ENCODE results near the gene CTNNBL1. TPM values are rescaled to one million over a fixed set of nuclear protein-coding genes. Genes with fewer than 3 reads are reported as not detected.

Gene CTNNBL1
- total RNA-seq, 4 donors from 2014 or later: 24.2 to 34.9 (median 31.6) TPM

DNA sequence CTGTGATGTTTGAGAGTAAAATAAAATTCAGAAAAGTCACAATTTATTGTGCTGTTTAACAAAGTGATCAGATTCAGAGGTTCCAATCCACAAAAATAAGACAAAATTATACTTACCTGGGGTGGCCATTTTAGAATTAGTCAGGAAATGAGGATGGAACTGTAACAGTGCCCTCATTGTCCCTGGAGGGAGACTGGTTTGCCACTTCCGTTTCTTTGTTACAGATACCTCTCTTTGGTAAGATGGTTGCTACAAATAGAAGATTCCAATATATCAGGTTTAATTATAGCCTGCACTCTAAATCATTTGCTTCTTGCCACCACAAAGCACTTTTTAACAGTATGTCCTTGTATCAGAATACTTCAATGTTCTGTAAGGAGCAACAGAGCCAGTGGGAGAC lies 95.6 kb downstream of the CTNNBL1 start:
- no peak for DNase-seq (ENCODE audit: low spot score)
- TF ChIP-seq, protein P1, sequence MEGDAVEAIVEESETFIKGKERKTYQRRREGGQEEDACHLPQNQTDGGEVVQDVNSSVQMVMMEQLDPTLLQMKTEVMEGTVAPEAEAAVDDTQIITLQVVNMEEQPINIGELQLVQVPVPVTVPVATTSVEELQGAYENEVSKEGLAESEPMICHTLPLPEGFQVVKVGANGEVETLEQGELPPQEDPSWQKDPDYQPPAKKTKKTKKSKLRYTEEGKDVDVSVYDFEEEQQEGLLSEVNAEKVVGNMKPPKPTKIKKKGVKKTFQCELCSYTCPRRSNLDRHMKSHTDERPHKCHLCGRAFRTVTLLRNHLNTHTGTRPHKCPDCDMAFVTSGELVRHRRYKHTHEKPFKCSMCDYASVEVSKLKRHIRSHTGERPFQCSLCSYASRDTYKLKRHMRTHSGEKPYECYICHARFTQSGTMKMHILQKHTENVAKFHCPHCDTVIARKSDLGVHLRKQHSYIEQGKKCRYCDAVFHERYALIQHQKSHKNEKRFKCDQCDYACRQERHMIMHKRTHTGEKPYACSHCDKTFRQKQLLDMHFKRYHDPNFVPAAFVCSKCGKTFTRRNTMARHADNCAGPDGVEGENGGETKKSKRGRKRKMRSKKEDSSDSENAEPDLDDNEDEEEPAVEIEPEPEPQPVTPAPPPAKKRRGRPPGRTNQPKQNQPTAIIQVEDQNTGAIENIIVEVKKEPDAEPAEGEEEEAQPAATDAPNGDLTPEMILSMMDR (IDR thresholded peaks at IDR 0.05): no peak
- no peak for ATAC-seq (ENCODE audit: low FRiP score)

DNA sequence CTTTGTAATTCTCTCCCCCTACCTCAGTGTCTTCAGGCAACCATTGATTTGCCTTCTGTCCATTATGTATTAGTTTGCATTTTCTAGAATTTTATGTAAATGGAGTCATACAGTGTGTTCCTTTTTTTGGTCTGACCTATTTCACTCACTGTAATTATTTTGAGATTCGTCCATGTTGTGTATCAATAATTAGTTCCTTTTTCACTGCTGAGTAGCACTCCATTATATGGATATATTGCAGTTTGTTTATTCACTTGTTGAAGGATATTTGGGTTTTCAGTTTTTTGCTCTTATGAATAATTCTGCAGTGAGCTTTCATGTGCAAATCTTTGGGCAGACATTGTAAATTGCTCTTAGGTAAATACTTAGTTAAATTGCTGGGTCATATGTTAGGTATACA lies 97.1 kb downstream of the CTNNBL1 start:
- TF ChIP-seq, protein P1 (IDR thresholded peaks at IDR 0.05): no peak
- no peak for DNase-seq (ENCODE audit: low spot score)
- no peak for ATAC-seq (ENCODE audit: low FRiP score)

DNA sequence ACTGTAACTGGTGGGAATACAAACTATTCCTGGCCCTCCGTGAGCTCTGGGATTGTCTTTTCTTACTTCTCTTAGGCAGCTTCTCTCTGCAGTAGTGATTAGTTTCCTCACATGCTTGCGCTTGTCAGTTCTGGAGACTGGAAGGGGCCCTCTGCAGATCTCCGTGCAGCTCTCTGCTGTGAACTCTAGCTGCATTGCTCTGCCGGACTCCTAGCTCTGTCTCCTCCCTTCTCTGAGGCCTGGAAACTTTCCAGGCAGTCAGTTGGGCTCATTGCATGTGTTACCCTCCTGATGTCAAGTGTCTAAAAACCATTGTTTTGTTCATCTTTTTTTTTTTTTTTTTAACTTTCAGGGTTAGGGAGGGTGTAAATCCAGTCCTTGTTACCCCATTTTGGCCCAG lies 102.3 kb downstream of the CTNNBL1 start:
- DNase-seq (ENCODE audit: low spot score) (no peak), ATAC-seq (ENCODE audit: low FRiP score) (no peak)
- TF ChIP-seq, protein P1 (IDR thresholded peaks at IDR 0.05): no peak

DNA sequence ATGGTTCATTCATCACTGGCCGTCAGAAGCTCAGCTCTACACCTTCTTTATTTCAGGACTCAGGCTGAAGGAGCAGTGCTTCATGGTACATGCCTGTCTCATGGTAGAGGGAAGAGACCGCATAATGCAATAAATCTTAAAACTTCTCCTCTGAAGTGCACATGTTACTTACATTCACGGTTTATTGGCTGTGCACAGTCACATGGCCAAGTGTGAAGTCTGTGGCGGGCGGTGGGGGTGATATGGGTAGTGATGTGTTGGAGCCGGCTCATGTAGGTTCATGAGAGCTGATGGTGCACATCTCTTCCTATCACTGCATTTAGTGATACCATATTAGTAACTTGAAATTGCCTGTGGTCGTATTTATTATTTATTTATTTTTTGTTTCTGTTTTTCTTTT lies 102.9 kb downstream of the CTNNBL1 start:
- DNase-seq (ENCODE audit: low spot score) (no peak), ATAC-seq (ENCODE audit: low FRiP score) (no peak)
- TF ChIP-seq, protein P1 (IDR thresholded peaks at IDR 0.05): no peak

DNA sequence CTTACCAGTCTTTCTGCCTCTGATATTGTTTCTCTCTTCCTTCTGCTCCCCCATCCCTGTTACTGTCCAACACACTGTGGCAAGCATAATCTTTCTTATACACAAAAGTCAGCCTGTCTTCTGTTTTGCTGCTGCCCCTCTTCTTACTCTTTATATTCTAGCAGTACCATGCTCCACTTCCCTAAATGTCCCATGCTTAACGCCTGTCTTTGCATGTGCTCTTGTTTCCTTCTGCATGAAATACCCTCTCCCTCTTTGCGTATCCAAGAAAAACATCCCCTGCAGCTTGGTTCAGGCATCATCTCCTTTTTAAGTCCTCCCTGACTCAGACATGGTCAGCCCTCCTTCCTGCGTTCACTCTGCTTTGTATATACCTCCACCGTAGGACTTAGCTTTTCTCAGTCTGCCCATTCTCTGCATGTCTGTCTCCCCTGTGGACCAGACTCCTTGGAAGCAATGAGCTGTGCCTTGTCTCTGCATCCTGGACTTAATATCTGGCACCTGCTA lies 103.9 kb downstream of the CTNNBL1 start:
- TF ChIP-seq, protein P1 (IDR thresholded peaks at IDR 0.05): no peak
- DNase-seq (ENCODE audit: low spot score): no peak
- ATAC-seq (ENCODE audit: low FRiP score): no peak

DNA sequence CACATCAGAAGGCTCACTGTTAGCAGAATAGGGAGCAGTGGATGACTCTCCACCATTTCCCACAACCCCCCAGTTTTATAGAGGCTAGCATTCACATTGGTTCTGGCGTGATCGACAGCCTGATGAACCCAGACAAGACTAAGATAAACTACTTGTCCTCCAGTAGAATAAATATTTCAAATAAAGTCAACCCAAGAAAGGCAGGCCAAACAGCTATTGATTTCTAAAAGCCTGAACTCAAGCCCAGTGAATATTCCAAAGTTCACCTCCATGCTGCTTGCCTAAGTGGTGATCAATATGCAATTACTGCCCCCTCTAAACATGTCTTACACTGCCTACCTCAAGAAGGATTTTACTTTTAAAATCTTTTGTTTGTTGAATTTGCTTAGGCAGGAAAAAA lies 104.5 kb downstream of the CTNNBL1 start:
- no peak for DNase-seq (ENCODE audit: low spot score)
- TF ChIP-seq, protein P1 (IDR thresholded peaks at IDR 0.05): no peak
- no peak for ATAC-seq (ENCODE audit: low FRiP score)

DNA sequence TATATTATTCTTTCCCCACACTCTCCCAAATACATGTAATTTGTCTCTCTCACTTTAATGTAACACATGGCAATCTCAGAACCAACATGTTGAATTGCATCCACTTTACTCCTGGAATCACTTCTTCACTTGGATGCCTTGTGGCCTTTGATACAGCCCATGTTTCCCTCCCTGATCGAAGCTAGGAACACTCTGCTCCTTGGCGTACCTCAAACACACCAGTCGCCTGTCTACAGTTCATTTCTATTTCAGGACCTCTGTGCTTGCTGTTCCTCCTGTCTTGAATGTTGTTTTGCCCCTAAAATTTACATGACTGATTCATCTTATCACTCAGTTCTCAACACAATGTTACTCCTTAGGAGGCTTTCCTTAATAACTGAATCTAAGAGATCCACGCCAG lies 106.8 kb downstream of the CTNNBL1 start:
- TF ChIP-seq, protein P1 (IDR thresholded peaks at IDR 0.05): no peak
- ATAC-seq (ENCODE audit: low FRiP score) (no peak), DNase-seq (ENCODE audit: low spot score) (no peak)
